Psoas muscle (tissue), 8 donors: ENCODE data around the gene CRACDL. TPM values are rescaled to one million over a fixed set of nuclear protein-coding genes. Genes with fewer than 3 reads are reported as not detected.

Experiments
- ATAC-seq, 4 donors: fragments of 200-7000 bp; cut with Tn5 transposase; one replicate each; pipeline ENCODE4 v1.9.1; 2020; ENCODE audit warnings: moderate library complexity in 3 of 4, mild to moderate bottlenecking in 2 of 4
- DNase-seq, 2 donors: peaks; one replicate each; pipeline ENCODE4 v3.0.0-alpha.2; 2020
- H3K27ac ChIP-seq: fragments of 200-600 bp; one replicate; pipeline ENCODE4 v1.8.0; 2022
- H3K27me3 ChIP-seq, 3 donors: fragments of 200-600 bp in 1 of 3; one replicate each; pipeline versions ENCODE4 v1.6.1 to v1.8.0; 2013 to 2022; ENCODE audit warnings: low read length in 2 of 3, mild to moderate bottlenecking in 2 of 3, moderate library complexity in 1 of 3; ENCODE audit not compliant: insufficient read depth in 3 of 3
- H3K36me3 ChIP-seq, 2 donors: fragments of 200-600 bp in 1 of 2; one replicate each; pipeline versions ENCODE4 v1.6.1 to v1.8.0; 2013 to 2022; ENCODE audit warnings: low read depth in 1 of 2, mild to moderate bottlenecking in 1 of 2, moderate library complexity in 1 of 2; ENCODE audit not compliant: insufficient read depth in 1 of 2
- H3K4me1 ChIP-seq: fragments of 200-600 bp; one replicate; pipeline ENCODE4 v1.8.0; 2022
- H3K4me3 ChIP-seq: fragments of 200-600 bp; one replicate; pipeline ENCODE4 v1.8.0; 2022; ENCODE audit warnings: mild to moderate bottlenecking
- H3K9me3 ChIP-seq: fragments of 200-600 bp; one replicate; pipeline ENCODE4 v1.8.0; 2022
- CTCF ChIP-seq: fragments of 200-600 bp; IDR thresholded peaks from one replicate; pipeline ENCODE4 v1.8.0; 2022; ENCODE audit warnings: antibody characterized with exemption
- WGBS, 3 donors: extraction: QIAGEN DNeasy Blood & Tissue Kit; methylation state at CpG; one replicate each; pipeline versions ENCODE4 v1.1.6 to v1.1.7; 2013; 5-methylcytosine and 5-hydroxymethylcytosine counted together
- intact Hi-C, 2 donors: fragments of 100-400 bp; cut with DNase I; formaldehyde crosslinking; loops; one replicate each; pipeline versions ENCODE4 v1.11.0 to v1.14.2; 2022
- polyA plus RNA-seq, 3 donors: library from polyadenylated mRNA; stranded (reverse); fragments of 200-250 nt; gene quantifications; one replicate each; pipeline ENCODE4 v1.2.3, GENCODE V29; 2013
- total RNA-seq, 4 donors: library from RNA; stranded (reverse); fragmentation: NEBNext Ultra II Directional in 2 of 4; extraction: Animal tissue kit (Norgen Biotek cat#: 25700) in 2 of 4; gene quantifications; one replicate each; pipeline versions ENCODE4 v1.2.1 to v1.2.4, GENCODE V29; 2021 to 2023
- donor health status: healthy with polysubstance abuse.
- donor health status: DM: no; HTN: no; CAD: no; lungs with moderate emphysema.
- donor health status: Bipolar disorder and iron deficiency.
- donor health status: healthy.
- donor health status: DM: yes; HTN: yes; CAD: no.
- donor health status: DM: no; HTN: no; CAD: no.
- donor health status: DM: no; HTN: no; CAD: no.
- donor health status: DM: yes; HTN: yes; CAD: no.

The CRACDL gene
- total and polyA plus RNA-seq, 7 donors, result 0.97 to 3.1 (median 2.3) TPM

- no peak for TF ChIP-seq CTCF
- H3K4me3 ChIP-seq, result no peak overlapping the region
- intact Hi-C loops, result no loop called here
- 75 to 86% (median 84%) methylated on average over 1 of the region's 1 CpG for WGBS, 3 donors
- no peak for ATAC-seq
- no peaks in the 10 kb centered on the region for H3K36me3 ChIP-seq
- H3K27me3 ChIP-seq, result no peaks in the 10 kb centered on the region
- no peaks in the 10 kb centered on the region for H3K9me3 ChIP-seq
- no peak for DNase-seq
- no peak overlapping the region for H3K27ac ChIP-seq
- no peaks in the 10 kb centered on the region for H3K4me1 ChIP-seq
Observed at GRCh38 chr2:98801286-98801685, 134.7 kb downstream of the CRACDL start.

DNA sequence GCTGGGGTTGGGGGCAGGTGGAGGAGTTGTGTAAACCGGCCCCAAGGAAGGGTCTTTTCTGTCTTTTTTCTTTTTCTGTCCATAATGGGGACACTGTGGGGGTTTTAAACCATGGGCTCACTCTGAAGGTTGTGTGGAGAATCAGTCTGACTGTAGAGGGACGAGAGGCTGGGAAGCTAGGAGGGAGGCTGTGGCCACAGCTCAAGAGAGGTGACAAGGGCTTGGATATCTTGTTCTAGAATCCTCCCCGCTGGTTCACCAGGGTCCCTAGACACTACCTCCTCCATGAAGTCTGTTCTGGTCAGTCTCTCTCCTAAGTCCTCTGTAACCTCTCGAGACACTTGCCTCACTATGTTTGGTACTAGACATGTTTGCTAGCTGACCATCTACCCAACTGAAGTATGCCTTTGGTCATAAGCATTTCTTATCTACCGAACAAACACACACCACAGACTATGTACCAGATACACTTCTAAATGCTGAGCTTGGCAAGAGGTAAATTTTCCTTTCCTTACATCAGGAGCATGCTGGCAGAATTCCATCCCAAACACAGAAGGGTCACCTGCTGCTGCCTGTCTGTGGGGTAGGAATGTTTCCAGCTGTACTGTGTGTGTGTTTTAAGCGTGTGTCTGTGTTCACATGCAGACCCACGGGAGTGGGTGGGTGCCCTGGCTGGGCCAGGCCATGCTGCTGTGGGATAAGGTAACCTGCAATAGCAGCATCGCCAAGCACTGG is 135.5 kb downstream of the CRACDL start:
- TF ChIP-seq CTCF, result no peak
- Histone ChIP-seq H3K4me1 (no peaks in the 10 kb centered on the region), H3K4me3 (no peak overlapping the region), H3K27ac (no peak overlapping the region), H3K9me3 (no peaks in the 10 kb centered on the region), H3K27me3 (no peaks in the 10 kb centered on the region), H3K36me3 (no peaks in the 10 kb centered on the region)
- DNase-seq (no peak), ATAC-seq (peak in 1 of 4 donors; percentile 42)
- intact Hi-C loops, result no loop called here
- 62 to 69% (median 65%) methylated on average over 8 of the region's 8 CpGs for WGBS, 3 donors

DNA sequence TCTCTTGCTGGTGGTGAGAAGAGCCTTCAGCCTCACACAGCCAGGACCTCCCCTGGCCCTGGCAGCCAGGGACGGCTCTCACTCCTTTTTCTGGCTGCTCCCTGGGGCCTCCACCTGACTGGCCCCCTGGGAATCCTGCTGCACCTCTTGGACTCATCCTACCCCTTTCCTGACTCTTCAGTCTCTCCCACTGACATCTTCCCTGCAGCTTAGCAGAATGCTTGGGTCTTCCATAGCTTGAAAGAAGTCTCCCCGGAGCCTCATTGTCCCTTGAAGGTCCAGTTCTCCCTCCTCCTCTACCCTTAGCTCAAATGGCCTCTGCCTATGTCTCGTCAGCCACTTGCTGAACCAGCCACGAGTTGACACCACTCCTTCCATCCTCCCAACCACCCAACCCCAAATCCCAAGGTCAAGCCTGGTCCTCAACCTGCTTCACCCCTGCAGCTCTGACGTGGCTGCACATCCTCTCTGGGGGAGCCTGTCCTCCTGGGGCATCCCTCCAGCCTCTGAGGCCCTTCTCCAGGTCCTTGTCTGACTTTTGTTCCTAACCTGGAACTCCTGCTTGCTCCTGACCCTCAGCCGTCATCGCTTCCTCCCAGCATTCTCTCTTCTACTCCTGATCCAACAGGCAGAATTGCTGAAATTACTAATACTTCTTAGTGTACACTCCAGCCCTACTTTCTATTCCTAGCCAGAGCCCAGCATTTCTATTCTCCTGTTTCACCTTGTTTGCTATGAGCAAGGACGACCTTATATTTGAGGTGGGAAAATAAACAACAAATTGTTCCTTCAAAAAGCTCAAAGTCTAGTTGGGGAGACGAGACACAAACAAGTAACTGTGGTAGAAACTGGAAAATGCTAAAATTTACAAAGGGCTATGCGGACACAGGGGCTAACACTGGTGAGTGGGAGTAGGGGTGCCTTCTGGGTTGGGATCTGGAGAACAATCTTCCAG is 136.4 kb downstream of the CRACDL start:
- no peaks in the 10 kb centered on the region for H3K9me3 ChIP-seq
- H3K27me3 ChIP-seq, result no peaks in the 10 kb centered on the region
- H3K4me1 ChIP-seq, result no peaks in the 10 kb centered on the region
- intact Hi-C loops, result no loop called here
- no peak for TF ChIP-seq CTCF
- peak overlapping the region; percentile 50 for H3K27ac ChIP-seq
- ATAC-seq (no peak), DNase-seq (no peak)
- no peaks in the 10 kb centered on the region for H3K36me3 ChIP-seq
- WGBS, 3 donors, result 80 to 86% (median 82%) methylated on average over 10 of the region's 10 CpGs
- no peak overlapping the region for H3K4me3 ChIP-seq

- no peak overlapping the region for H3K27ac ChIP-seq
- no peak for ATAC-seq
- no peaks in the 10 kb centered on the region for H3K27me3 ChIP-seq
- no peaks in the 10 kb centered on the region for H3K36me3 ChIP-seq
- no peak for DNase-seq
- no peak overlapping the region for H3K4me3 ChIP-seq
- intact Hi-C loops, result no loop called here
- H3K9me3 ChIP-seq, result no peaks in the 10 kb centered on the region
- TF ChIP-seq CTCF, result no peak
- H3K4me1 ChIP-seq, result no peaks in the 10 kb centered on the region
- 84 to 88% (median 86%) methylated on average over 19 of the region's 19 CpGs for WGBS, 3 donors
Observed at GRCh38 chr2:98796775-98797544, 139.1 kb downstream of the CRACDL start.
